NK-92 (cell line): ENCODE measurements around the gene SKA2.
"Not testable (repeated sequence)": the region's sequence is repeated elsewhere in the genome, so short reads cannot be mapped to it uniquely, and the experiment has no call there.

Experiments
- DNase-seq: peaks from one replicate; lab custom pipeline; 2025; ENCODE audit not compliant: unreplicated experiment; lab: John Stamatoyannopoulos, UW

The SKA2 gene

DNA sequence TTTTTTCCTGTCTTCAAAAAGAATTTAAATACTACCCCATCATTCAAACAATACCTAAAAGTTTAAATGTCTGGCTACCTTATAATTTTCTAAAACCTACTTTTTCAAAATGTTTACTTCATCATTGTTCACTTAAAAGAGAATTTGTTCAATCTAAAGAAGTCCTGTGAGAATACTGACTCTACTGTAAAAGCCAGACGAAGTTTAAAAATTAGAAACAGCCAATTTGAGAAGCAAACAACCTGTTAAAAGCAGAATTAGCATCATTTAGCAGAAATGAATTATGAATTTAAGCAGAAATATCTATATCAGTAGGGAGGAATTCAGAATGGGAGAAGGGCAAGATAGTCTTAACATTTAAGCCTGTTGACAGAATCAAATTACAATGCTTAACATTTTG, 2.1 kb downstream of the SKA2 start:
- DNase-seq: no peak

DNA sequence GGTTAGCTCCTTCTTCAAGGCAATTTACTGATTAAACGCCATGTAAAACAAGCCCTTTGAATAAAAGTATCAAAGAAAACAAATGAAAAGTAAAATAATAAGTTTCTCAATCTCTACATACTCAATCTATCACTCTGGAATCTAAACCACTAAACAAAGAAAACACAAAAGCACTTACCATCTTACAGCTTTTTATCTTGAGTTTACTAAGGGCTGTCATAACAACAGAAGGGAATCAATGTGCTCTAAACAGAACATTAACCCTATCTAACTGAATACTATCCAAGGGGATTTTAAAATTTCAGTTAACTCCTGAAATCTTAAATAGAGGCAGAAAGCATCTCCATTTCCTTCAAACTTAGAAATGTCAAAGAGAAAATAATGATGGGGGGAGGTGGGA, 3.4 kb downstream of the SKA2 start:
- no peak for DNase-seq

DNA sequence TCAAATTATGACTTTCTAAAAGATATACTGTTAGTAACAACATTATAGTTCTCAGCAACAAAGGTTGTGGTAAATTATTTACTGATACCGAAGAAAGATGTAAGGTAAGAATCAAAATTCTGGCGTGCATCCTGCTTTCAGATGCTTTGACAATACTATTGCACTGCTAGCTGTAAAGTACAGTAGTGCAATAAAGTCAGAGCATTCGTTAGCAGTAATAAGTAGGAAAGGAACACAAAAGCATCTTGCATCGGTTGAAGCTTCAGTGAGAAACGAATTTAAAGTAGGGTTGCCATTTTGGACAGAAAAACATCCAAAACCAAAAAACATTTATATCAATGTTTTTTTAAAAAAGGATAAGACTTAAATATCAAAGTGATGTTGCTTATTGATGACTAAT, 4.0 kb downstream of the SKA2 start:
- DNase-seq: no peak

DNA sequence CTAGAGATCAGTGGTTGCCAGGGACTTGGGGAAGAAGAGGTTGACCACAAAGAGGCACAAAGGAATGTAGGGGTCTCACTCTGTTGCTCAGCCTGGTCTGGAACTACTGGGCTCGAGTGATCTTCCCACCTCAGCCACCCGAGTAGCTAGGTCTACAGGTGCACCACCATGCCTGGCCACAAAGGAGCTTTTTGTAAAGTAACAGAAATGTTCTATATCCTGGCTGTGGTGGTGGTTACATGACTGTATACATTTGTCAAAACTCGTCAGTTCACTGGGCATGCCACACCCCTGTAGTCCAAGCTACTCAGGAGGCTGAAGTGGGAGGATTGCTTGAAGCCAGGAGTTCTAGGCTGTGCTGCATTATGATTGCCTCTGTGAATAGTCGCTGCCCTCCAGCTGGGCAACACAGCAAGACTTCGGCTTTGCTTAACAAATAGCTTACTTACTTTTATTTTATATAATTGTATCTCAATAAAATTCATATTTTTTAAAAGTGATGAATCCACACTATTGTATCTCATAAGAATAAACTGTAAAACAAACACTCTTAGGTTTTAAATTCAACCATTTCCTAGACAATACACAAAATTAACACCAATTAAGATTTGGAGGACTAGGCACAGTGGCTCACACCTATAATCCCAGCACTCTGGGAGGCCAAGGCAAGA, 5.0 kb downstream of the SKA2 start:
- DNase-seq: no peak

DNA sequence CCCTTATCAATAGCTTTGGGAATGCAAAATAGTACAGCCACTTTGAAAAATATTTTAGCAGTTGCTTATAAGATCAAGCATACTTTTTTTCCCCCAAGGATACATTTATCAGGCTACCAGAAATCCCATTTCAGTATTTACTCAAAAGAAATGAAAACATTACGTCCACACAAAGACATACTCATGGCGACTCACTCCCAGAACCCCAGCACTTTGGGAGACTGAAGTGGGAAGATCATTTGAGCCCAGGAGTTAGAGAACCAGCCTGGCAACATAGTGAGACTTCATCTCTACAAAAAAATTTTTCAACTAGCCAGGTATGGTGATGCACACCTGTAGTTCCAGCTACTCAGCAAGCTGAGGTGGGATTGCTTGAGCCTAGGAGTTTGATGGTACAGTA, 5.9 kb downstream of the SKA2 start:
- no peak for DNase-seq

DNA sequence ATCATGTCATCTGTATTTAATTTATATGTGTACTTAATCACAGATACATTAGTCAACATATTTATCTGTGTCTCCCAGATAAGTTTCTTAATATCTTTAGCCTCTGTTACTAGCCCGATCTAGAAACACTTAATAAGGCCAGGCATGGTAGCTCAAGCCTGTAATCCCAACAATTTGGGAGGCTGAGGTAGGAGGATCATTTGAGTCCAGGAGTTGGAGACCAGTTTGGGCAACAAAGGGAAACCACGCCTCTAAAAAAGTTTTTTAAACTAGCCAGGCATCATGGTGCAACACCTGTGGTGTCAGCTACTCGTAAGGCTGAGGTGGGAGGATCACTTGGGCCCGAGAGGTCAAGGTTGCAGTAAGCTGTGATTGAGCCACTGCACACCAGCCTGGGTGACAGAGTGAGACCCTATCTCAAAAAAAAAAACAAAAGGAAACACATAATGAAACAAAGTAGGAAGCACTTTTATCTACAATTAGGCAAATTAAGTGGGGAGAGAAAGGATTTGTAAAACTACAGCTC, 9.4 kb downstream of the SKA2 start:
- no peak for DNase-seq

DNA sequence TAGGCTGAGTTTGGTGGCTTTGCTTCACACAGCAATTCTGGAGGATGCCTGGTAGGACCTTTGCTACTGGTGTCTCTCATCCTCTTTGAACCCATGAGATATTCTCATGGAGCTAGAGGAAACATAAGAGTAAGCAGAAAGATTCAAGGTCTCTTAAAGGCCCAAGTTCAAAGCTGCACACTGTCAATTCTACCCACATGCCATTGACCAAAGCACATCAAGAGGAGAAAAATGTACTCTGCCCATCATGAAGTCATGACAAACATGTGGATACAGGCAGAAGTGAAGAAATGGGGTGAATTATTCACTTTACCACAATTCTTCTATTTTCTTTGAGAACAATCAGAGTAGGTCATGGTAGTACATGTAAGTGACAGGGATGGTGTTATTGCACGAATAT, 13.1 kb downstream of the SKA2 start:
- no peak for DNase-seq

DNA sequence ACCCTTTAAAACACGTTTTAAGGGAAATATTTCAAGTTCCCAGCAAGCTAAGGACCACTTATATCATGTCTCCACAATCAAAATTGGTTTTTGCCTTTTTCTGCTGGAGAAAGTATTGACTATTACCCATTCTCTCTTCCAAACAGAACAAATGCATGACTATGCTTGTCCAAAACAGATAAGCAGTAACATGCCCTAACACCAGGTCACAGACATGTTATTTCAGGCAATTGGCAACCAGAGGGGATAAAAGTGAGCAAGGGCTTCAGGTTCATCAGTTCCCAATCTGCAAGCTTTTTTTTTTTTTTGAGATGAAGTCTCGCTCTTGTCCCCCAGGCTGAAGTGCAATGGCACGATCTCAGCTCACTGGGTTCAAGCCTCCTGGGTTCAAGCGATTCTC, 15.0 kb downstream of the SKA2 start:
- no peak for DNase-seq

DNA sequence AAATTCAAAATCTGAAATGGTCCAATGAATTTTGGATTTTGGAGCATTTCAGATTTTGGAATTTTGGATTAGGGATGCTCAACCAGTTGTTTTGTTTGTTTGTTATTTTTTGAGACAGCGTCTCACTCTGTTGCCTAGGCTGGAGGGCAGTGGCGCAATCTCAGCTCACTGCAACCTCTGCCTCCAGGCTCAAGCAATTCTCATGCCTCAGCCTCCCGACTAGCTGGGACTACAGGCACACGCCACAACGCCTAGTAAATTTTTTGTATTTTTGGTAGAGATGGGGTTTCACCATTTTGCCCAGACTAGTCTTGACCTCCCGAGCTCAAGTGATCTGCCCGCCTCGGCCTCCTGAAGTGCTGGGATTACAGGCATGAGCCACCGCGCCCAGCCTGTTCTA, 16.6 kb downstream of the SKA2 start:
- not testable (repeated sequence) for DNase-seq

DNA sequence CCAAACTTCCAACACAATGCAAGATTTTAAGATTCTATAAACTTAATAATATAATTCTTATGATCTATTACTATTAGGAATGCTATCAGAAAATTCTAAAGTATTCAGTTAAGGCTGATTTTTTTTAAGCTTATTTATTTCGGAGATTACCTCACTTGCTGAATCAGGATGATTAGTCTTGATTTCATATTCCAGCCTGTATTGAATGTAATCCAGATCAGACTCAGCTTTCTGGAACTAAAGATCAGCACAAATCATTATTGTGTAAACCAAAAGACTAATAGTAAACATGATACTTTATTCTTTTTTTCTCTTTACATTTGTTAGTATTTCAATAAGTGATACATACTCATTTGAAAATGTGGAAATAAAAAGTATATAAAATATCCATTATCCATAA, 23.9 kb downstream of the SKA2 start:
- DNase-seq: no peak

DNA sequence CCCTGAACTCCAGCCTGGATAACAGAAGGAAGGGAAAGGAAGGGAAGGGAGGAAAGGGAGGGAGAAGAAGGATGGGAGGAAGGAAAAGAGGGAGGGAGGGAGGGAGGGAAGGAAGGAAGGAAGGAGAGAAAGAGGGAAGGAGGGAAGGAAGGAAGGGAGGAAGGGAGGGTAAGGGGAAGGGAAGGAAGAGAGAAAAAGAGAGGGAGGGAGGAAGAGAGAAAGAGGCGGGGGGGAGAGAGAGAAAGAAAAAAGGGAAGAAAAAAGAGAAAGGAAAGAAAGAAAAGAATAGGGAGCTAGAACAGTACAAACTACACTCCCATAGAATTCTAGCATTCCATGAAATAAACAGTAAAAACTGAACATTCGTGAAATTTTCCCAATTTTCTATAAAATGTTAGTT, 25.2 kb downstream of the SKA2 start:
- DNase-seq: no peak

DNA sequence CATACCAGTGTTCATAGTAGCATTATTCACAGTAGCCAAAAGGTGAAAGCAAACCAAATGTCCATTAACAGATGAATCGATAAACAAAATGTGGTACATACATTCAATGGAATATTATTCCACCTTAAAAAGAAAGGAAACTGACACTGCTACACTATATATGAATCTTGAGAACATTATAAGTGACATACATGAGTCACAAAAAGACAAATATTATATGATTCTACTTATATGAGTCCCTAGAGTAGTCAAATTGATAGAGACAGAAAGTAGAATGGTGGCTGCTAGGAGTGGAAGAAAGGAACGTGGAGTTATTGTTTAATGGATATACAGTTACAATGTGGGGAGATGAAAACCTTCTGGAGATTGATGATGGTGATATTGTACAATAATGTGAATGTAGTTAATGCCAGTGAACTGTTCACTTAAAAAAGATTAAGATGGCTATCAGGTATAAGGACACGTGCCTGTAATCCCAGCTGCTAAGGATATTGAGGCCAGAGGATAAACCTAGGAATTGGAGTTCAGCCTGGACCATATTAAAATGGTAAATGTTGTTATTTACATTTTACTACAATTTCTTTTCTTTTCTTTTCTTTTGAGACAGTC, 28.1 kb downstream of the SKA2 start:
- DNase-seq: no peak

DNA sequence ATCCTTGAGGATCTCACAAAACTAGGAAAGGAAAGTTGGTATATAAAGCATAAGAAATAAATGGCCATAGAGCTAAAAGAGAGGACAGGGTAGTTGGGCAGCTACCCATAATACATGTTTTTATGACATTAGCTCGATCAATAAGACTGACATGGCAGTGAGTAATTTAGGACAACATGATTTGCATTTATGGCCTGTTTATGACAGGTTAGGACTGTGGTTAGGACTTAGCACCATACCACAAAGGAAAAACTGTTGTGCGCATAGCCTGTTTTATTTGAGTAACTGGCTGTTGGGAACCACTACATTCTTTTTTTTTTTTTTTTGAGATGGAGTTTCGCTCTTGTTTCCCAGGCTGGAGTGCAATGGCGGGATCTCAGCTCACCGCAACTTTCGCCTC, 30.3 kb downstream of the SKA2 start:
- no peak for DNase-seq

DNA sequence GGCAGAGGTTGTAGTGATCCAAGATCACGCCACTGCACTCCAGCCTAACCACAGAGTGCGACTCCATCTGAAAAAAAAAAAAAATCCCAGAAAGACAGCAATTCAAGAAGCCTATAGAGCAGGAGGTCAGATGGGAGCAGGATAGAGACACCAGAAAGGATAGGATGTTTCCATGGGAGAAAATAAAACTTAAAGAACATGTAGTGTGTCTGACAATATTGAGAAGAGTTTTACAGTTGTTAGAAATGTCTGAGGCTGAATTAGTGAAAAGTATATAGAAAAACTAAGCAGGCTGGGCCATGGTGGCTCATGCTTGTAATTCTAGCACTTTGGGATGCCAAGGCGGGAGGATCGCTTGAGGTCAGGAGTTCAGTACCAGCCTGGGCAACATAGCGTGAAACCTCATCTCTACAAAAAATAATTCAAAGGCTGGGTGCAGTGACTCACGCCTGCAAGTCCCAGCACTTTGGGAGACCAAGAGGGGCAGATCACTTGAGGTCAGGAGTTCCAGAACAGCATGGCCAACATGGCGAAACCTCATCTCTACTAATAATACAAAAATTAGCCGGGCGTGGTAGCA, 33.0 kb downstream of the SKA2 start:
- no peak for DNase-seq

DNA sequence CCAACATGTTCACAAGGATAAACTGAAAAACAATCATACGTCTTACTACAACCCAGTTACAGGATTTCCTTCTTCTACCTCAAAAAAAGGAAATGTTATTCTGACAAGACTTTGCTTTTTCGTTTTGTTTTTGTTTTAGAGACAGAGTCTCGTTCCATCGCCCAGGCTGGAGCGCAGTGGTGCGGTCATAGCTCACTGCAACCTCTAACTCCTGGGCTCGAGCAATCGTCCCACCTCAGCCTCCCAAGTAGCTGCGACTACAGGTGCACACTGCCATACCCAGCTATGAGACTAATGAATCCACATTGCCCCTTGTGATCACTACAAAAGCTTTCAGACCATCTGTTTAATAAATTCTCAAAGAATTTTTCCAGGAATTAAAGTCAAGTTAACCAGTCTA, 39.5 kb downstream of the SKA2 start:
- DNase-seq: no peak

DNA sequence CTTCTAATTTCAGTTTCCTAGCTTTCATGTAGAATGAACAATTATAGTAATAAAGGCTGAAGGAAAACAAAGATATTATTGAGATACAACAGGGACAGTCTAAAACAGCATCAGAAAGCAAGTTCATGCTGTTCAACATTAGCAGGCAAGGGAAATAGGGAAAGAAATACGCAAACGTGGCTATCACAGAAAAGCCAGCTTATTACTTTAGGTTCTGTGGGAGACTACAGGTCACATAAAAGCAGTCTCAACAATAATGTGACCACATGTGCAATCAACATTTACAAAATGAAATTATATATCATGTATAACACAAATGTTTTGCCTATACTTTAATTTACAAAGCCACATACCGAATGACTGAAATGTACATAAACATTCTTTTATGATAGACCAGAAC, 43.4 kb downstream of the SKA2 start:
- no peak for DNase-seq

DNA sequence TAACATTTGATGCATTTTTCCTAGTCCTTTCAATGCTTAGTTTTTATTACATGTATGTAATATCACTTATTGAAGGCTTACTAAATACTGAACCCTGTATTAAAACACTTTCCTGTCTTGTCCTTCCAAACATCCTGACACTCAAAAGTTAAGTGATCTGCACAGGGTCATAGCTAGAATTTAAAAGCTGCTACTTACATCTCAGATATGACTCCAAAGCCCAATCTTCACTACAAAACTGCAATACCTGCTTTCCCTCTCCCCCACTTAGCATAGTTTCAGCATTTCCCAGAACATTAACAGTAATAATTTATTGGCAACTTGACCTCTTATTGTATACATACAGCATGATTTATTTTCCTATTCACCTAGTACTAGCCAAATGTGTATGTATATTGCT, 44.0 kb downstream of the SKA2 start:
- no peak for DNase-seq

DNA sequence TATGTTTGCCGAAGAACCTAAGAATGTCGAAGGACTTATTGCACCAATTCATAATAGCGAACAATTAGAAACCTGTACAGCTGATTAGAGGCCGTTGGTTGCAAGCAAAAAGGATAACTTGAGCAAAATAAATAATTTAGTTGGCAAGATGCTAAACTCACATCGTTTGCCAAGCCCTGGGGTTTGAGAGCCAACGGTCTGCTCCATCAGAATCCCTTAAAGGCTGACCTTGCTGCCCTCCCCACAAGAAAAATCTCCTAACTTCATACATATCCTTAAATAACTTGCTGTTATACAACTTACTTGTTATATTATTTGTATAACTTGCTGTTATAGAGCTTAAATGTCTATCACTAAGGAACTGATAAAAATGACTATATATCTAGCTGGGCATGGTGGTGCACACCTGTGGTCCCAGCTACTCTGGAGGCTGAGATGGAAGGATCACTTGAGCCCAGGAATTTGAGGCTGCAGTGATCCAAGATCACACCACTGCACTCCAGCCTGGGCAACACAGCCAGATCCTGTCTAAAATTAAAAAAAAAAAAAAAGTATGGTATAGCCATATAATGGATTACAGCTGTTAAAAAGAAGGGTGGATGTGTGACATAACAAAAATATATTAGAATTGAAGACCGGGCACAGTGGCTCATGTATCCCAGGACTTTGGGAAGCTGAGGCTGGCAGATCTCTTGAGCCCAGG, 46.4 kb downstream of the SKA2 start:
- no peak for DNase-seq

DNA sequence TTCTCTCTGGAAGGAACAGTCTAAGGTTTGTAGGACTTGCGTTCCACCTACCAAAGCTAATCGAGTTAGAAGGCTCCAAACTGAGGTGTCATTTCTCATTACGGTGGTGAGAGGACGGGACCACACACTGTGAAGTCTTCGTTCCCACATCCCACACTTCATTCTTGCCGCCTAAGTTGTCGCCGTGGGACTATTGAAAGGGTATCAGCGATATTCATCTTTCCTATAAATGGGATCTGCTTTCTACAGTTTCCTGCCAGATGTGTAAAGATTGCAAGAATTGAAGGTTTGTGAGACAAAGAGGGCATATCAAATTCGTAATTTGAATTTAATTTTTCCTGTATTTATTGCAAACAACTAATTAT, 47.7 kb downstream of the SKA2 start:
- DNase-seq: no peak

DNA sequence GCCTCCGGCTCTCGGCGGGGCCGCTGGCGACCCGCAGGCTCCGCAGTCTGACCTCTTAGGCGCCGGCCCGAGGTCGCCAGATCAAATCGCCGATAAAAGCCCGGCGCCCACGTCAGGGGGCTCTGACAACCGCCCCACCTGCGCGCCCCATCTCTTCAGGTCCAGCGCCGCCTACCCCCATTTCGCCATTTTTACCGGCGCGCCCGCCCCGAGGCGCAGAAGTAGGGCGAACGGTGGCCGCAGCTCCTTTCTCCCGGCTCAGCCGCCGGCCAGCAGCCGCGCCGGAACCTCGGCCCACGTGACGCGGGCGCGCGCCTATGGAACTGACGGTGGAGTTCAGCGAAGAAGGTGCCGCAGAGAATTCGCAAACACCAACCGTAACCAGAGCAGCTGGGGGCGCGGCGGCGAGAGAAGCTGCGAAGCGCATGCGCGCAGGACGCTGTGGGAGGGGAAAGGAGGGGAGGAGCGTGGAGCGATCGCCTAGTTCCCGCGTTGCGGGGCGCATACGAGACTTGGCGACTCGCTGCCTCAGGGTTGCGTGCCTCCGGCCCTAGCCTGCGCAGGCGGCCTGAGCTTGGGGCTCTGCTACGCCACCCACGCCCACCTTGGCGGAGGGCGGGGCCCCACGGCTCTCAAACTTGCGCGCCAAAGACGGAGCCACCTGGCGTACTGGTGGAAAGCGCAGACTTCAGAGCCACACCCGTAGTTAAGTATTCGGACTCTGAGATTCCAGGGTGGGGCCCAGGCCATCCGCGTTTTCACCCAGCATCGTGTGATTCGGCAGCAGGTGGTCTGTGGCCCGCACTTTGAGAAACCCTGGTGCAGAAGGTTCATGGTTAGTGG, 48.3 kb downstream of the SKA2 start, which contains the start of gene TRIM37:
TRIM37 (minus strand) TSS at position 418 of the 843 bp plus-strand sequence. CDS start 419 bp downstream, outside the sequence.
- DNase-seq: peak; percentile 89

DNA sequence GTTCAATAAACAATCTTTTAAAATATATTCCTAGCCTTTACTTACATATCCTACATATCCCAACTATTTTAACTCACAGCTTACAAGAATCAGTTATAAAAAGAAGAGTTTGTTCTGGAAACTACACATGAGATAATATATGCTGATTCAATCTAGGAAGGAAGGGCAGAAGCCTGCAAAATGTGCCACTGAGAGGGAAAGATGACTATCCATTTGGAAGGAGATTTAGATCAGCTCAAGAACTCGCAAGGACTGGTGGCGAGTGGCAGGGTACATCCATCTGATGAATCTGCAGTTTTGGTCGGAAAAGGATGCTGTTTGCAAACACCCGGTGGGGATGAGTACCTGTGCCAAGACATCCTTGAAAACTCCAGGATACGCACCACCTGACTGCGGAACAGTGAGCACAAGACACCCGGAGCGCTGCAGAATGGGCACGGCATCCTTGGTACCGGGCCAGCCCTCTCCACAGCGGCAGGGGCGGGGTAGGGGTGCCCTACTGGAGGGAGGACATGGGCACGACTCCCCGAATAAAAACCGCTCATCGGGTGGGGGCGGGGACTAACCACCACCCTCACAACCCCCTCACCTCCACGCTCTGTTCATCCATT, 49.0 kb downstream of the SKA2 start:
- no peak for DNase-seq
